ENCODE measurements around the gene CYSTM1. TPM values are rescaled to one million over a fixed set of nuclear protein-coding genes. Genes with fewer than 3 reads are reported as not detected.

The CYSTM1 gene
- total RNA-seq, 2 experiments from 2014 or later, result 15.8 to 18.5 TPM

- H3K4me1 Mint-ChIP-seq (ENCODE audit: low read depth), result peaks cover 33% of the 10 kb centered on the region
- ChIA-PET POLR2A (interaction anchor here (1.0 to 1.7 kb wide), 2 partner anchors 10 to 37 kb away, joined by 3 to 5 read pairs; no protein-coding TSS in a partner anchor), CTCF (interaction anchor here (0.8 to 26.2 kb wide), 7 partner anchors 9 to 120 kb away, joined by 3 to 874 read pairs (median 5); partner anchors contain the start of gene HBEGF)
- no peak overlapping the region for H3K4me3 Mint-ChIP-seq
- DNase-seq (no peak), ATAC-seq (no peak)
- H3K27ac Mint-ChIP-seq, result peak overlapping the region; percentile 87
- TF ChIP-seq, protein P1, sequence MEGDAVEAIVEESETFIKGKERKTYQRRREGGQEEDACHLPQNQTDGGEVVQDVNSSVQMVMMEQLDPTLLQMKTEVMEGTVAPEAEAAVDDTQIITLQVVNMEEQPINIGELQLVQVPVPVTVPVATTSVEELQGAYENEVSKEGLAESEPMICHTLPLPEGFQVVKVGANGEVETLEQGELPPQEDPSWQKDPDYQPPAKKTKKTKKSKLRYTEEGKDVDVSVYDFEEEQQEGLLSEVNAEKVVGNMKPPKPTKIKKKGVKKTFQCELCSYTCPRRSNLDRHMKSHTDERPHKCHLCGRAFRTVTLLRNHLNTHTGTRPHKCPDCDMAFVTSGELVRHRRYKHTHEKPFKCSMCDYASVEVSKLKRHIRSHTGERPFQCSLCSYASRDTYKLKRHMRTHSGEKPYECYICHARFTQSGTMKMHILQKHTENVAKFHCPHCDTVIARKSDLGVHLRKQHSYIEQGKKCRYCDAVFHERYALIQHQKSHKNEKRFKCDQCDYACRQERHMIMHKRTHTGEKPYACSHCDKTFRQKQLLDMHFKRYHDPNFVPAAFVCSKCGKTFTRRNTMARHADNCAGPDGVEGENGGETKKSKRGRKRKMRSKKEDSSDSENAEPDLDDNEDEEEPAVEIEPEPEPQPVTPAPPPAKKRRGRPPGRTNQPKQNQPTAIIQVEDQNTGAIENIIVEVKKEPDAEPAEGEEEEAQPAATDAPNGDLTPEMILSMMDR (IDR thresholded peaks at IDR 0.05), result no peak
- intact Hi-C loops (cut with micrococcal nuclease), result no loop called here
- no peaks in the 10 kb centered on the region for H3K9me3 Mint-ChIP-seq
- H3K27me3 Mint-ChIP-seq, result no peaks in the 10 kb centered on the region
- peaks cover 13% of the 10 kb centered on the region for H3K36me3 Mint-ChIP-seq (ENCODE audit: low read depth)
Measured at GRCh38 chr5:140252470-140253126, 77.6 kb downstream of the CYSTM1 start.

GRCh38 chr5:140253985-140254384, 79.0 kb downstream of the CYSTM1 start:
- Mint-ChIP-seq H3K27me3 (no peaks in the 10 kb centered on the region), H3K27ac (no peak overlapping the region), H3K36me3 (ENCODE audit: low read depth) (peaks cover 24% of the 10 kb centered on the region), H3K9me3 (no peaks in the 10 kb centered on the region), H3K4me1 (ENCODE audit: low read depth) (peaks cover 42% of the 10 kb centered on the region), H3K4me3 (no peak overlapping the region)
- ChIA-PET CTCF (interaction anchor here (1.2 to 26.2 kb wide), 3 partner anchors 11 to 118 kb away, joined by 3 to 874 read pairs (median 144); partner anchors contain the start of gene HBEGF), POLR2A (no interaction called here)
- TF ChIP-seq, protein P1 (IDR thresholded peaks at IDR 0.05), result no peak
- DNase-seq (no peak), ATAC-seq (no peak)
- intact Hi-C loops (cut with micrococcal nuclease), result no loop called here

DNA sequence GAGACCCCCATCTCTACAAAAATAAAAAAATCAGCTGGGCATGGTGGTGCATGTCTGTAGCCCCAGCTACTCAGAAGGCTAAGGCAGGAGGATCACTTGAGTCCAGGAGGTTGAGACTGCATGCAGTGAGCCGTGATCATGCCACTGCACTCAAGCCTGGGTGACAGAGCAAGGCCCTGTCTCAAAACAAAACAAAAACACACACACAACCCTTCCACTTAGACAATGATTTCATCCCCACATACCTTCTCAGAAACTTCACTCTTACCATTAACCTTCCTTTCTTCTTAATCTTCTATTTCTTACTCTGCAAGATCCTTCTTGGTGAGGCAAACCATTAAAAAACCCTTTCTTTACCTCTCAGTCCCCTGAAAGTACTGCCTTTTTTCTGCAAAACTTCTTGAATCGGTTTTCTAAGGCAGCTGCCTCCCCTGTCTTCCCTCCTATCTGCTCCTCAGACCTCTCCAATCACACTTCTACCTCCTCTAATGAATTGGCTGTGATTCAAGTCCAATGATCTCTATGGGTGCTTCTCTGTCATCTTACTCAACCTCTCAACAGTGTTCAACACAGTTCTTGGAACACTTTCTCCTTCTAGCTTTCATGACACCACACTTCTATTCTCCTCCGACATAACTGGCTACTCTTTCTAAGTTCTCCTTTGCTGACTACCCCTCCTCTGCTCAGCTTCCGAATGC, 80.6 kb downstream of the CYSTM1 start:
- peaks cover 43% of the 10 kb centered on the region for H3K4me1 Mint-ChIP-seq (ENCODE audit: low read depth)
- intact Hi-C loops (cut with micrococcal nuclease), result no loop called here
- DNase-seq (no peak), ATAC-seq (no peak)
- ChIA-PET CTCF (interaction anchor here (0.9 to 26.2 kb wide), 4 partner anchors 12 to 116 kb away, joined by 3 to 874 read pairs (median 74); partner anchors contain the start of gene HBEGF), POLR2A (interaction anchor here (0.9 kb wide), 1 partner anchor 13 kb away, joined by 3 read pairs; no protein-coding TSS in a partner anchor)
- H3K27ac Mint-ChIP-seq, result no peak overlapping the region
- no peaks in the 10 kb centered on the region for H3K27me3 Mint-ChIP-seq
- H3K36me3 Mint-ChIP-seq (ENCODE audit: low read depth), result peaks cover 28% of the 10 kb centered on the region
- TF ChIP-seq, protein P1 (IDR thresholded peaks at IDR 0.05), result no peak
- no peak overlapping the region for H3K4me3 Mint-ChIP-seq
- no peaks in the 10 kb centered on the region for H3K9me3 Mint-ChIP-seq

DNA sequence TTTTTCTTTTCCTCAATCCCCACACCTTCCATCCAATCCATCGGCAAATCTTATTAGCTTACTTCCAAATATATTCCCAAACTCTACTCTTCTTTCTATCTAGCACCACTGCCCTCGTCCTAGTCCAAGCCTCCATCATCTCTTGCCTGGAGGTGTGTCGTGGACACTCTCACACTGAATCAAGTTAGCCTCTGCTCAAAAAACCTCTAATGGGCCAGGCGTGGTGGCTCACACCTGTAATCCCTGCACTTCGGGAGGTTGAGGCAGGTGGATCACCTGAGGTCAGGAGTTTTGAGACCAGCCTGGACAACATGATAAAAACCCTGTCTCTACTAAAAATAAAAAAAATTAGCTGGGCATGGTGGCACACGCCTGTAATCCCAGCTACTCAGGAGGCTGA, 81.7 kb downstream of the CYSTM1 start:
- intact Hi-C loops (cut with micrococcal nuclease), result no loop called here
- Mint-ChIP-seq H3K4me3 (no peak overlapping the region), H3K27me3 (no peaks in the 10 kb centered on the region), H3K27ac (no peak overlapping the region), H3K9me3 (no peaks in the 10 kb centered on the region), H3K36me3 (ENCODE audit: low read depth) (peaks cover 24% of the 10 kb centered on the region), H3K4me1 (ENCODE audit: low read depth) (peaks cover 41% of the 10 kb centered on the region)
- DNase-seq (no peak), ATAC-seq (no peak)
- POLR2A ChIA-PET, result interaction anchor here (1.3 kb wide), 1 partner anchor 10 kb away, joined by 3 read pairs; no protein-coding TSS in a partner anchor
- CTCF ChIA-PET, result interaction anchor here (0.9 to 26.2 kb wide), 5 partner anchors 10 to 115 kb away, joined by 3 to 874 read pairs (median 5); partner anchors contain the start of gene HBEGF
- TF ChIP-seq, protein P1 (IDR thresholded peaks at IDR 0.05), result no peak
